ENCODE results near the gene TMEM132D. TPM values are rescaled to one million over a fixed set of nuclear protein-coding genes. Genes with fewer than 3 reads are reported as not detected.

TMEM132D gene
- total RNA-seq, 2 donors from 2014 or later = under 0.01 to 0.26 TPM

GRCh38 chr12:129585296-129585695 lies 318.5 kb downstream of the TMEM132D start:
- Histone ChIP-seq H3K4me1 (no peaks in the 10 kb centered on the region), H3K27me3 (no peaks in the 10 kb centered on the region), H3K36me3 (replicated peaks in 1 of 2; ENCODE audit: insufficient read depth in 1 of 2, low read depth in 2 of 2) (no peaks in the 10 kb centered on the region), H3K4me3 (no peak overlapping the region), H3K27ac (no peak overlapping the region), H3K9me3 (no peaks in the 10 kb centered on the region)
- DNase-seq (no peak), ATAC-seq (no peak)
- intact Hi-C loops (cut with DNase I) = no loop called here
- WGBS, 2 donors = 84% methylated on average over 9 of the region's 9 CpGs
- no peak for TF ChIP-seq POLR2A (IDR thresholded peaks at IDR 0.05)
- TF ChIP-seq CTCF (IDR thresholded peaks at IDR 0.05) = no peak

GRCh38 chr12:129579879-129580278 lies 323.9 kb downstream of the TMEM132D start:
- ATAC-seq (no peak), DNase-seq (no peak)
- intact Hi-C loops (cut with DNase I) = no loop called here
- Histone ChIP-seq H3K27me3 (no peaks in the 10 kb centered on the region), H3K27ac (no peak overlapping the region), H3K4me3 (no peak overlapping the region), H3K36me3 (replicated peaks in 1 of 2; ENCODE audit: insufficient read depth in 1 of 2, low read depth in 2 of 2) (no peaks in the 10 kb centered on the region), H3K4me1 (no peaks in the 10 kb centered on the region), H3K9me3 (no peaks in the 10 kb centered on the region)
- TF ChIP-seq CTCF (IDR thresholded peaks at IDR 0.05) (no peak), POLR2A (IDR thresholded peaks at IDR 0.05) (no peak)
- WGBS, 2 donors = 50 to 57% methylated on average over 5 of the region's 5 CpGs

- Histone ChIP-seq H3K36me3 (replicated peaks in 1 of 2; ENCODE audit: insufficient read depth in 1 of 2, low read depth in 2 of 2) (no peaks in the 10 kb centered on the region), H3K4me1 (no peaks in the 10 kb centered on the region), H3K4me3 (no peak overlapping the region), H3K9me3 (no peaks in the 10 kb centered on the region), H3K27ac (no peak overlapping the region), H3K27me3 (no peaks in the 10 kb centered on the region)
- TF ChIP-seq POLR2A (IDR thresholded peaks at IDR 0.05) = no peak
- TF ChIP-seq CTCF (IDR thresholded peaks at IDR 0.05) = no peak
- no peak for ATAC-seq
- DNase-seq = no peak
- WGBS, 2 donors = 61 to 64% methylated on average over 16 to 17 of the region's 17 CpGs
- intact Hi-C loops (cut with DNase I) = no loop called here
These were observed 331.8 kb downstream of the TMEM132D start for GRCh38 chr12:129571901-129572494.

GRCh38 chr12:129570796-129571400 lies 332.9 kb downstream of the TMEM132D start:
- no peak for ATAC-seq
- intact Hi-C loops (cut with DNase I) = no loop called here
- Histone ChIP-seq H3K9me3 (no peaks in the 10 kb centered on the region), H3K27me3 (no peaks in the 10 kb centered on the region), H3K4me1 (no peaks in the 10 kb centered on the region), H3K36me3 (replicated peaks in 1 of 2; ENCODE audit: insufficient read depth in 1 of 2, low read depth in 2 of 2) (no peaks in the 10 kb centered on the region), H3K4me3 (no peak overlapping the region), H3K27ac (no peak overlapping the region)
- TF ChIP-seq POLR2A (IDR thresholded peaks at IDR 0.05) (no peak), CTCF (IDR thresholded peaks at IDR 0.05) (no peak)
- DNase-seq = no peak
- 44 to 45% methylated on average over 12 of the region's 12 CpGs for WGBS, 2 donors

- Histone ChIP-seq H3K27me3 (no peaks in the 10 kb centered on the region), H3K4me3 (no peak overlapping the region), H3K4me1 (no peaks in the 10 kb centered on the region), H3K27ac (no peak overlapping the region), H3K36me3 (replicated peaks in 1 of 2; ENCODE audit: insufficient read depth in 1 of 2, low read depth in 2 of 2) (no peaks in the 10 kb centered on the region), H3K9me3 (no peaks in the 10 kb centered on the region)
- intact Hi-C loops (cut with DNase I) = no loop called here
- DNase-seq (no peak), ATAC-seq (no peak)
- TF ChIP-seq POLR2A (IDR thresholded peaks at IDR 0.05) (no peak), CTCF (IDR thresholded peaks at IDR 0.05) (no peak)
- WGBS, 2 donors = 54 to 59% methylated on average over 5 of the region's 5 CpGs
These were observed 337.0 kb downstream of the TMEM132D start for GRCh38 chr12:129566800-129567199.

Measured in body of pancreas (tissue), 4 donors.